PFSK-1 (cell line): Measurements from ENCODE around the gene IGF1R.

Source experiments
- FOXP2 ChIP-seq: optimal IDR thresholded peaks from 2 replicates; pipeline ENCODE3; 2011; ENCODE audit warnings: borderline replicate concordance, control low read depth, inconsistent platforms; ENCODE audit not compliant: insufficient read depth; ENCODE audit errors: extremely low read length, extremely low read depth
- POLR2AphosphoS5 ChIP-seq: IDR thresholded peaks from 2 replicates; pipeline ENCODE4 v1.6.1; 2012; ENCODE audit warnings: low read depth, mild to moderate bottlenecking, control low read depth, low read length, moderate library complexity
- SIN3A ChIP-seq: IDR thresholded peaks from 2 replicates; pipeline ENCODE4 v1.6.1; 2012; ENCODE audit warnings: mild to moderate bottlenecking, low read length, moderate library complexity, borderline replicate concordance; ENCODE audit not compliant: insufficient read depth
- TAF1 ChIP-seq: IDR thresholded peaks from 2 replicates; pipeline ENCODE4 v1.6.1; 2012; ENCODE audit warnings: low read length, control low read depth, borderline replicate concordance; ENCODE audit not compliant: insufficient read depth
- TF ChIP-seq, protein P1 (sequence below), 2 experiments: IDR thresholded peaks; 2 replicates each; pipeline versions ENCODE4 v1.6.1 to v1.8.0; 2011 to 2012; ENCODE audit warnings: low read depth in 2 of 2, low read length in 2 of 2, control low read depth in 1 of 2, inconsistent platforms in 1 of 2, mild to moderate bottlenecking in 1 of 2, moderate library complexity in 1 of 2; ENCODE audit not compliant: insufficient read depth in 1 of 2

IGF1R gene

DNA sequence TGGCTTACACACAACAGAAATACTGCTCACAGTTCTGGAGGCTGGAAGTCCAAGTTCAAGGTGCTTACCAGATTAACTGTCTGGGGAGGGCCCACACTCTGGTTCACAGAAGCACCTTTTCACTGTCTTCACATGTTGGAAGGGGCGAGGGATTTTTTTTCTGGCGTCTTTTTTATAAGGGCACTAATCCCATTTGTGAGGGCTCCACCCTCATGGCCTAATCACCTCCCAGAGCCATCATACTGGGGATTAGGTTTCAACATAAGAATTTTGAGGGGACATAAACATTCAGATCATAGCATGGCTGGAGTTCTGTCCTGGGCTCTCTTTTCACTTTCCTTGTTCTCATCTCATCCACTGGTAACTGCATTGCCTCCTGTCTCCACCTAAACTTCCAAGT is 63.5 kb downstream of the IGF1R start:
- TF ChIP-seq, protein P1, sequence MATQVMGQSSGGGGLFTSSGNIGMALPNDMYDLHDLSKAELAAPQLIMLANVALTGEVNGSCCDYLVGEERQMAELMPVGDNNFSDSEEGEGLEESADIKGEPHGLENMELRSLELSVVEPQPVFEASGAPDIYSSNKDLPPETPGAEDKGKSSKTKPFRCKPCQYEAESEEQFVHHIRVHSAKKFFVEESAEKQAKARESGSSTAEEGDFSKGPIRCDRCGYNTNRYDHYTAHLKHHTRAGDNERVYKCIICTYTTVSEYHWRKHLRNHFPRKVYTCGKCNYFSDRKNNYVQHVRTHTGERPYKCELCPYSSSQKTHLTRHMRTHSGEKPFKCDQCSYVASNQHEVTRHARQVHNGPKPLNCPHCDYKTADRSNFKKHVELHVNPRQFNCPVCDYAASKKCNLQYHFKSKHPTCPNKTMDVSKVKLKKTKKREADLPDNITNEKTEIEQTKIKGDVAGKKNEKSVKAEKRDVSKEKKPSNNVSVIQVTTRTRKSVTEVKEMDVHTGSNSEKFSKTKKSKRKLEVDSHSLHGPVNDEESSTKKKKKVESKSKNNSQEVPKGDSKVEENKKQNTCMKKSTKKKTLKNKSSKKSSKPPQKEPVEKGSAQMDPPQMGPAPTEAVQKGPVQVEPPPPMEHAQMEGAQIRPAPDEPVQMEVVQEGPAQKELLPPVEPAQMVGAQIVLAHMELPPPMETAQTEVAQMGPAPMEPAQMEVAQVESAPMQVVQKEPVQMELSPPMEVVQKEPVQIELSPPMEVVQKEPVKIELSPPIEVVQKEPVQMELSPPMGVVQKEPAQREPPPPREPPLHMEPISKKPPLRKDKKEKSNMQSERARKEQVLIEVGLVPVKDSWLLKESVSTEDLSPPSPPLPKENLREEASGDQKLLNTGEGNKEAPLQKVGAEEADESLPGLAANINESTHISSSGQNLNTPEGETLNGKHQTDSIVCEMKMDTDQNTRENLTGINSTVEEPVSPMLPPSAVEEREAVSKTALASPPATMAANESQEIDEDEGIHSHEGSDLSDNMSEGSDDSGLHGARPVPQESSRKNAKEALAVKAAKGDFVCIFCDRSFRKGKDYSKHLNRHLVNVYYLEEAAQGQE (IDR thresholded peaks at IDR 0.05; ENCODE audit: insufficient read depth in 1 of 2, low read depth in 2 of 2, low read length in 2 of 2): no peak
- no peak for TF ChIP-seq SIN3A
- no peak for TF ChIP-seq FOXP2
- TF ChIP-seq TAF1: no peak
- no peak for TF ChIP-seq POLR2AphosphoS5

DNA sequence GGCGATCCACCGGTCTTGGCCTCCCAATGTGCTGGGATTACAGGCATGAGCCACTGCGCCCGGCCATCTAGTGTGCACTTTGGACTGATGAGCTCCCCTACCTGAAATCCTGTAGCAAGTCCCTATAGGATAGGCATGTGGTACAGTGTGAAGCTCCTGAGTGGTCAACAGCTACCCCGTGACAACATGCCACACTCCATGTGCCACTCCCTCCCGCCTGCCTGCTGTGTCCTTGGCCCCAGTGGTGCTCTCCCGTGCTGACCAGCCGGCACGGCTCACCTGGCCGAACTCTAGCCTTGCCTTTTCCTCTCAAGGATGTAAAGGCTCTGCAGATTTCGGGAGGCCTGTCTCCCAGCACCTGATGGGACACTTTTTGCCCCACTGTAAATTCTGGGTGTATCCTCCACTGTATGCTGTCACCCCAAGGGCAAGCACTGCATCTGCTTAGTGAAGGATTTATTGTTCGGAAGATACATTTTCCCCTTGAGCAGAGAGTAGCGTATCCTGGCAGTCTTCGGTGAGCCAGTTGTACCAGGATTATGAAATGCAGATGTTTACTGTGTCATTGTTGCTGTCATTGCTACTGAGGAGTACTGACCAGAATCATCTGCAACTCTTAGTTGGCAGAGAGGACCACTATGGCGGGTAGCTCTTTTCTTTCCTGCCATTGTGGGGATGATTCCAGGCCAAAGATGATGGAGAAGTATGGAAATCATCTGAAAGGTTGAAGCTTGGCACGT is 64.7 kb downstream of the IGF1R start:
- TF ChIP-seq SIN3A: no peak
- TF ChIP-seq POLR2AphosphoS5: no peak
- no peak for TF ChIP-seq FOXP2
- TF ChIP-seq, protein P1 (IDR thresholded peaks at IDR 0.05; ENCODE audit: insufficient read depth in 1 of 2, low read depth in 2 of 2, low read length in 2 of 2): no peak
- no peak for TF ChIP-seq TAF1

DNA sequence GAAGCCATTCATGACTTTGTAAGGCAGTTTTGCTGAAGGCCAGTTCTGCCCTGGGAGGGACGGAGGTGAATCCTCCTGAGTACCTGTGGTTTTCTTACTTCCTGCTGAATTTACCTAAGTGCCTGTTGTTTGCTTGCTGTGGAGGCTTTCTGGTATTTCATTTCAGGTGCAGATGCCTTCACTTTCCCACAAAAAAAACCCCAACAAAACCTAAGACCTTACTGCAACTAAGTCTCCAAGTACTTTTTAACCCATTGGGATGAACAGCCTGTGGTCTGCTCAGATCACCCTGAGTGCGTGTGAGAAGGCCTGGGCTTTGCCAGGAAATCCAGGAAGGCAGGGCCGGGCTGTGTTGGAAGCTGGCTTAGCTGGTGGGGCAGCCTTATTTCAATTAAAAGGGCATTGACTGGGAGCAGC is 65.3 kb downstream of the IGF1R start:
- no peak for TF ChIP-seq SIN3A

DNA sequence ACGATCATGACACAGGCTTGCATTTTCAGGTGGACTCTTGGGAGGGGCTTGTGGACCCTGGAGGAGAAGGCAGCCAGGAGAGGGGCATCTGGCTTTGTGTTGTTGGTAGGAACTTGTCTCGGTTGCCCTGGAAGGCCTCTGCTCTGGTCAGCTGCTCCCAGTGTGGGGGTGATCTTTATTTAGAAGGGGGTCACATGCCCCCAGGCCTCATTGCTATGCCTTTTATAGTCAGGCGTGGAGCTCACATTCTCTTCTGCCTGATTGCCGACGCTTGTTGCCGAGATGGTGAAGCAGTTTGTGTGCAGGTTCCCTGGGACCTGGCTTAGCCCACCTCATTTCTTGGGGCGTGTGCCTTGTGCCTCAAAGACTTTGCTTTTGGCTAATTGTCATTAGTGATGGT is 66.6 kb downstream of the IGF1R start:
- TF ChIP-seq, protein P1 (IDR thresholded peaks at IDR 0.05; ENCODE audit: insufficient read depth in 1 of 2, low read depth in 2 of 2, low read length in 2 of 2): no peak
- TF ChIP-seq SIN3A (no peak), TAF1 (no peak), FOXP2 (no peak), POLR2AphosphoS5 (no peak)

DNA sequence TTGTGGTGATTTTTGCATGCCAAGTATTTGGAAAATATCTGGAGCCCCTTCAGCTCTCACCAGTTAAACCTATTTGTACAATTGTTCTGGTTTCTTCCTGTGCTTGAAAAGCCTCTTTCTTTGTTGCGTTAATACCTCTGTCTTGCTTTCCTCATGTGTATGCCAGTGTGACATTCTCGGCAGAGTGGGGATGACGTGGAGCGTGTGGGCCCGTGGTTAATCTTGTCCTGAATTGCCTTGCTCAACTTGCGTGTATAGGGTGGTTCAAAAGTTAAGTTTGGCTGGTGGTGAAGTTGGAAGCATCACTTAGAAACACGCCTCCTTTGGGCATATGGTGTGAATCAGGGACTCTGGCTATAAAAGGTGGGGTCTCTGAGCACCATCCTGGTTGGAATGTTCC is 67.1 kb downstream of the IGF1R start:
- TF ChIP-seq SIN3A (no peak), TAF1 (no peak), POLR2AphosphoS5 (no peak), FOXP2 (no peak)
- TF ChIP-seq, protein P1 (IDR thresholded peaks at IDR 0.05; ENCODE audit: insufficient read depth in 1 of 2, low read depth in 2 of 2, low read length in 2 of 2): no peak
